Measurements from ENCODE around the gene SULT1A2.
"Not testable (repeated sequence)": the region's sequence is repeated elsewhere in the genome, so short reads cannot be mapped to it uniquely, and the experiment has no call there.

Gene SULT1A2

GRCh38 chr16:28589930-28590329, 6.9 kb downstream of the SULT1A2 start:
- no peak for DNase-seq

GRCh38 chr16:28589069-28589468, 7.8 kb downstream of the SULT1A2 start:
- no peak for DNase-seq

- no peak for DNase-seq
These were observed 9.5 kb downstream of the SULT1A2 start for GRCh38 chr16:28587386-28587785.

- no peak for DNase-seq
These were observed 10.4 kb downstream of the SULT1A2 start for GRCh38 chr16:28586466-28586865.

GRCh38 chr16:28585674-28586073, 11.2 kb downstream of the SULT1A2 start:
- DNase-seq: no peak

- no peak for DNase-seq
These were observed 16.0 kb downstream of the SULT1A2 start for GRCh38 chr16:28580726-28581315.

- no peak for DNase-seq
These were observed 21.3 kb downstream of the SULT1A2 start for GRCh38 chr16:28575446-28576109.

- DNase-seq: no peak
These were observed 21.9 kb downstream of the SULT1A2 start for GRCh38 chr16:28574925-28575324.

- no peak for DNase-seq
These were observed 22.8 kb downstream of the SULT1A2 start for GRCh38 chr16:28573738-28574718.

GRCh38 chr16:28572696-28573510, 23.9 kb downstream of the SULT1A2 start:
- no peak for DNase-seq

GRCh38 chr16:28569968-28570752, 26.7 kb downstream of the SULT1A2 start:
- DNase-seq: no peak

GRCh38 chr16:28569021-28569420, 27.8 kb downstream of the SULT1A2 start:
- no peak for DNase-seq

GRCh38 chr16:28567292-28567691, 29.6 kb downstream of the SULT1A2 start:
- DNase-seq: no peak

- not testable (repeated sequence) for DNase-seq
These were observed 30.5 kb downstream of the SULT1A2 start for GRCh38 chr16:28566233-28566925.

GRCh38 chr16:28563218-28563617, 33.6 kb downstream of the SULT1A2 start:
- no peak for DNase-seq

- no peak for DNase-seq
These were observed 34.7 kb downstream of the SULT1A2 start for GRCh38 chr16:28562199-28562598.

- no peak for DNase-seq
These were observed 35.2 kb downstream of the SULT1A2 start for GRCh38 chr16:28561557-28562187.

GRCh38 chr16:28558456-28558855, 38.4 kb downstream of the SULT1A2 start:
- DNase-seq: no peak

GRCh38 chr16:28556914-28557320, 39.9 kb downstream of the SULT1A2 start:
- DNase-seq: no peak

GRCh38 chr16:28555561-28555960, 41.3 kb downstream of the SULT1A2 start:
- DNase-seq: no peak
